NCI-H446 (cell line): Measurements from ENCODE around the gene TMEM170A.
A peak's percentile ranks its signal among the peaks of the same experiment; 100 is the strongest.
"Not testable (repeated sequence)": the region's sequence is repeated elsewhere in the genome, so short reads cannot be mapped to it uniquely, and the experiment has no call there.

ENCODE experiments used
- DNase-seq, 2 experiments: peaks; one replicate each; lab custom pipeline; 2025; lab: John Stamatoyannopoulos, UW

The TMEM170A gene

DNA sequence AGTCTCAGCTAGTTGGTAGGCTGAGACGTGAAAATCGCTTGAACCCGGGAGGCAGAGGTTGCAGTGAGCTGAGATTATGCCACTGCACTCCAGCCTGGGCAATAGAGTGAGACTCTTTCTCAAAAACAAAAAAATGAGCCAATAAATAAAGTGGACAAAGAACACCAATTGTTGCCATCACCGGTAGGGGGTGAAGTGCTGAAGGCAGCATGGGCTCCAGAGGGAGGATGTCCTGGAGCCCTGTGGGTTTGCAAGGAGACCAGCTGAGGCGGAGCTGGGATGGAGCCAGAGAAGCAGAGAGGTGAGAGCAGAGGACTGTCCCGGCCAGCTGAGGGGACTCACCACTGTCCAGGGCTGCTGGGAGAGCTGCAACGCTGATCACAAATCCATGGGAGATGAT is 17.0 kb upstream of the TMEM170A start:
- DNase-seq, result no peak

GRCh38 chr16:75479421-75479990 is 15.0 kb upstream of the TMEM170A start:
- no peak for DNase-seq

GRCh38 chr16:75478480-75479345 is 14.2 kb upstream of the TMEM170A start:
- no peak for DNase-seq

DNA sequence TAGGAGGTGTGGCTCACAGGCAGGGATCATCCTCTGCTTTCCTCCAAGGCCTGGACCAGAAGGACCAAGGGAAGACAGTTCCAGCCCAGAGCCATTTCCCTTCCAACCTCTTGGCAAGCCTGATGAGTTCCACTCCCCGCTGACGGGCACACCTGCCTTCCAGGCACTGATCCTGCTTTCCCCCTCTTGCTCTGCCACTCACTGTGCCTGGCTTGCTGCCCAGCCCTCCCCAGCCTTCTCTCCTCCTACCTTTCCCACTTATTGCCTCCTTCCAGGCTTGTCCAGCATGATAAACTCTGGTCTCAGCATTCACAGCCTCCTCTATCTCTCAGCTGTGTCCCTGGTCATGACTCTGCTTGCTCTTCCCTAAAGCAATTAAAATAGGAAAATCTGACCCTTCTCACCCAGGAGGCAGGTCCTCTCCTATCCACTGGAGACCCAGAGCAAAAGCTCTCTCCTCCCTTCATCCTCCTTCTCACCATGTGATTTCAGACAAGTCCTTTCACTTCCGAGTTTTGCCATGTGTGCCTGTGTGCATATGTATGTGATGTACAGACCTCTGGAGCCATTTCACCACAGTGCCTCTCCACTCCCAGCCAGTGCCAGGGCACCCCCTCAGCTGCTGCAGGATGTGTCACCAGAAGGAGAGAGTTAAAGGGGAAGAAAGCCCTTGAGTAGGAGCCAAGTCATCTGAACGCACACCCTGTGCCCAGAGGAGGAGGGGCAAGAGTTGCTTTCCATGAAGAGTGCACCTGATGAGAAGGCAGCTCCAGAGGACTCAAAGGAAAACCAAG is 13.4 kb upstream of the TMEM170A start:
- DNase-seq, result peak in 1 of 2 experiments; percentile 31

DNA sequence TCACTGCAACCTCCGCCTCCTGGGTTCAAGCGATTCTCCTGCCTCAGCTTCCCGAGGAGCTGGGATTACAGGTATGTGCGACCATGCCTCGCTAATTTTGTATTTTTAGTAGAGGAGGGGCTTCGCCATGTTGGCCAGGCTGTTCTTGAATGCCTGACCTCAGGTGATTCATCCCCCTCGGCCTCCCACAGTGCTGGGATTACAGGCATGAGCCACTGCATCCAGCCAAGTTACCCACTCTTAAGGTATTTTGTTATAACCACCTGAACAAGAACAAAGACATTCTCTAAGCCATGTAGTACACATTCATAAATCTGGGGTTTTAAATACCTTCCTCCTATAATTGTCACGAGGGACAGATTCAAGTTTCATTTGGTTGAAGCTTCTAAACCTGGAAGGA is 12.3 kb upstream of the TMEM170A start:
- no peak for DNase-seq

- no peak for DNase-seq
Measured at GRCh38 chr16:75475420-75475847, 10.9 kb upstream of the TMEM170A start.

- no peak for DNase-seq
Measured at GRCh38 chr16:75472908-75473877, 8.7 kb upstream of the TMEM170A start.

GRCh38 chr16:75471723-75472633 is 7.5 kb upstream of the TMEM170A start:
- peak in 1 of 2 experiments; percentile 56 for DNase-seq

- DNase-seq, result no peak
Measured at GRCh38 chr16:75466760-75467159, 2.3 kb upstream of the TMEM170A start.

DNA sequence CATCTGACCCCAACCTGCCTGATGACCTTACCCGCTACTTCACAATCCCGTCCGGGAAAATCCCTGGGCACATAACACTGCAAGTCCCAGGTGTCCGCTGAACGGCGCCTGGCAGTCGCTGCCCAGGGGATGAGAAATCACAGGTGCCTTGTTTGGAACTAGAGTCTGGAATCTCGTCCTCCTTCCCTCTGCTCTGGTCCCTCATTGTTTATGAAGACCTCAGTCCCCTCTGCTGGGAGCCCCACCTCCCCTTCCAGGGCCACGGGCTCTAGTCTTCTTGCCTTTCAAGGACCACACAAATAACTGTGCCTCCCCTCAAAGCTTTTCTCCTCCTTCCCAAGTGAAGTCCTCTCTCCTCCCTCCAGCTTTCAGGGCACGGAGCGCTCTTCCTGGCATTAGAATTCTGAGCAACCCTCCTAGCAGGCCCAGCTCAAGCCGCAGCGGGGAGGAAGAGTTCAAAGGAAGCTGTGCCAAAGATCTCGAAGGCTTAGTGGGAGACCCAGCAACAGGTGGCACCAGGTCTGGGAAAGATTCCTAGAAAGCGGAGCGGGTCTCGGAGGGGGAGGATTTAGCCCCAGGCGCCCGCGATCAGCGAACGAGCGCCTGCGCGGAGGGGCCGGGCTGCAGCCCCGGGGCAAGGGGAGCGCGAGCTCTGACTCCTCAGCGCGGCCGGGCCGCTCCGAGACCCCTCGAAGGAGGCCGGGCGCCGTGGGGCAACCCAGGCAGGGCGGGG is 934 bp downstream of the TMEM170A start:
- DNase-seq, result peak in 1 of 2 experiments; percentile 31

GRCh38 chr16:75462806-75463205 is 1.7 kb downstream of the TMEM170A start:
- DNase-seq, result no peak

GRCh38 chr16:75461575-75461974 is 2.9 kb downstream of the TMEM170A start:
- DNase-seq, result no peak

- no peak for DNase-seq
Measured at GRCh38 chr16:75460446-75460845, 4.0 kb downstream of the TMEM170A start.

GRCh38 chr16:75459691-75460090 is 4.8 kb downstream of the TMEM170A start:
- DNase-seq, result no peak

DNA sequence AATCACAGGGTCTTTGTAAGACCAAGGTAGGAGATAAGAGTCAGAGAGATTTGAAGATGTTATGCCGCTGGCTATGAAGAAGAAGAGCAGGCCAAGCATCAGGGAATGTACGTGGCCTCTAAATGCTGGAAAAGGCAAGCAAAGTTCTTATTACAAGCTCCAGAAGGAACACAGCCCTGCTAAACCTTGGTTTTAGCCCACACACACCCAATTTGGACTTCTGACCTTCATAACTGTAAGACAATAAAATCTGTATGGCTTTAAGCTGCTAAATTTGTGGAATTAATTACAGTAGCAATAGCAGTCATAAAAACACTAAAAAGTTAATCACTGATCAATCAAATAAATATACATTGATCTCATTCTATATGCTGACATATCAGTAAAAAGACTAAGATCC is 6.0 kb downstream of the TMEM170A start:
- no peak for DNase-seq

GRCh38 chr16:75458029-75458428 is 6.5 kb downstream of the TMEM170A start:
- DNase-seq, result no peak

DNA sequence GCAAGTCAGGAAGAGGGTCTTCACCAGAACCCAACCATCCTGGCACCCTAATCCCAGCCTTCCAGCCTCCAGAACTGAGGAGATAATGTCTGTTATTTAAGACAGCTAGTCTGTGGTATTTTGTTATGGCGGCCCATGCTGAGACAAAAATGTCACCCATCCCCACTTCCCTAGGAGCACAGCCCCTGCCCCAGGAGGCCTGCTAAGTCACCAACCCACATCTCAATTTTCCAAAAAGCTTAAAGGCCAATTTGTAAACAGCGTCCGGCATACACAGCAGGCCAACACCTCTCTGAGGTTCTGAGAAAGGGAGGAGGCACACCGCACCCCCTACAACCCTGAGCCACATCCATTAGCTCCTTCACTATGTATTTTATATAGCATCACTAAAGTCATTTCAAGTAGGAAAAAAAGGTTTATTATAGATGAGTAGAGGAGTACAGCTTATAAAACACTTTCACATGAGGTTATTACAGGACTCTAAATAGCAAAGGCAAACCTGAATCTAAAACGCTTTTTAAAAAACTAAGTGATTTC is 6.9 kb downstream of the TMEM170A start:
- DNase-seq, result no peak

DNA sequence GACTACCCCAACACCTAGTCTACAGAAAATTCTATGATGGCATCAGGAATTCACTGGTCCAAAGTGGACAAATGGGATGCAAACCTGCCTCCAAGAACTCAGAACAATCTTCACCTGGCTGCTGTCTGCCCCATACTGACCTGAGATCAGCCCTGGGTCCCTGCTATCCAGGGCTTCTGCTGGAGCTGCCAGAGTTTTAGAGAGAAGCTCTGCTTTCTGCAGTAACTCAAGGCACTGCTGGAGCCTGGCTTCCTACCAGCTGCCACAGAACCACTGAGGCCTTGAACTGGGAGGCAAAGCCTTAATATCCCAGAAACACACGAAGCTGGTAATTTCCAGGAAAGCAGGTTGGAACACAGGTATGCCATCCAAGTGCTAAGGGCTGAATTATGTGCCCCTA is 7.5 kb downstream of the TMEM170A start:
- no peak for DNase-seq

DNA sequence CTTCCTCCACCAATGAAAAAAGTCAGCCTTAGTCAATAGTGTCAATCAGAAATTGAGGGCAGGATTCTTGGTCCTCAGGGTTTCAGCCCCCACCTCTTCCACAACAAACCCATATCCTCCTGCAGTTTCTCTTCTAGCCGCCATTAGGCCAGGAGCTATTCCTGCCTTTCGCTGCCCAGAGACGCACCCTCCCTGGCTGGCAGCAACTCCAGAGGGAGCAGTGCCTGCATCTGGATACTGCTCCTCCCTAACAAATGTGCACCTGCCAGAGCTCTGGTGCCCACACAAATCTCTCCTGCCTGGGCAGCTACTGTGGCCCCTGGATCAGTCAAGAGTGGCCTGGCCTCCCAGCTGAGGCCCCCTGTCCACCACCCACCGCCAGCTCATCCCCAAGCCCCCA is 8.0 kb downstream of the TMEM170A start:
- not testable (repeated sequence) for DNase-seq
